T-helper 2 cell treated with Interferon-gamma antibody and Interleukin-4, amounts not matched to agents 100 ng/mL and 5 ng/mL, for 36 hours (primary cell): ENCODE measurements around the gene BRD7. TPM values are rescaled to one million over a fixed set of nuclear protein-coding genes. Genes with fewer than 3 reads are reported as not detected.

Experiments
- total RNA-seq: library from RNA; stranded (reverse); gene quantifications from 2 replicates; pipeline ENCODE4 v1.2.3, GENCODE V29; 2022

BRD7 gene
- total RNA-seq, 1 donor from 2014 or later = 73.6 TPM

Other genes with a start within 250 kb of the BRD7 start
- gene TENT4B, start 215.7 kb downstream of the BRD7 start, total RNA-seq = 16.3 and 17.2 TPM in 2 replicates
- gene ADCY7, start 102.4 kb downstream of the BRD7 start, total RNA-seq = 187 and 188 TPM in 2 replicates
- gene NKD1, start 179.4 kb upstream of the BRD7 start, total RNA-seq = 0.75 and 1.1 TPM in 2 replicates